Uterus (tissue), 2 donors: Measurements from ENCODE around the gene ADARB1.

Experiments used
- CTCF ChIP-seq, 4 experiments: fragments of 200-600 bp in 2 of 4; fragments of 450-650 bp in 2 of 4; sonication (generic) in 2 of 4; IDR thresholded peaks; one replicate each; pipeline ENCODE4 v1.5.1; 2016 to 2019; ENCODE audit warnings: antibody characterized with exemption in 4 of 4, mild to moderate bottlenecking in 2 of 4, moderate library complexity in 1 of 4
- POLR2A ChIP-seq, 2 donors: fragments of 450-650 bp; IDR thresholded peaks; one replicate each; pipeline ENCODE4 v1.6.1; 2016; ENCODE audit warnings: antibody characterized with exemption in 2 of 2, mild to moderate bottlenecking in 1 of 2, moderate library complexity in 1 of 2

- no peak for TF ChIP-seq CTCF (IDR thresholded peaks at IDR 0.05)
- no peak for TF ChIP-seq POLR2A (IDR thresholded peaks at IDR 0.05)
These were observed 58.6 kb downstream of the ADARB1 start for GRCh38 chr21:45132841-45133573.
